SK-N-SH treated with all-trans-retinoic acid at 6 μM for 48 hours (cell line): ENCODE measurements around the gene CCDC39.

Experiments used
- ATAC-seq: fragments of 200-7000 bp; cut with Tn5 transposase; 3 replicates; pipeline ENCODE4 v1.9.1; 2020; ENCODE audit warnings: mild to moderate bottlenecking, moderate library complexity
- ARNTL ChIP-seq: fragments of 450-650 bp; formaldehyde crosslinking; IDR thresholded peaks from 2 replicates; pipeline ENCODE4 v1.5.0; 2020; ENCODE audit warnings: low read depth, mild to moderate bottlenecking, moderate library complexity, borderline replicate concordance
- BACH2 ChIP-seq: fragments of 250-450 bp; sonication (Bioruptor Pico); IDR thresholded peaks from 2 replicates; pipeline ENCODE4 v1.9.0; 2021; ENCODE audit warnings: mild to moderate bottlenecking, borderline replicate concordance
- CSDC2 ChIP-seq: fragments of 250-450 bp; sonication (Bioruptor Pico); IDR thresholded peaks from 2 replicates; pipeline ENCODE4 v1.5.0; 2020; ENCODE audit warnings: mild to moderate bottlenecking, moderate library complexity
- CSRNP3 ChIP-seq: fragments of 250-450 bp; sonication (Bioruptor Pico); IDR thresholded peaks from 2 replicates; pipeline ENCODE4 v1.5.1; 2021; ENCODE audit warnings: mild to moderate bottlenecking, moderate library complexity
- ESRRG ChIP-seq: fragments of 250-450 bp; sonication (Bioruptor Pico); IDR thresholded peaks from 2 replicates; pipeline ENCODE4 v1.6.1; 2021; ENCODE audit warnings: mild to moderate bottlenecking
- GLIS3 ChIP-seq: fragments of 250-450 bp; sonication (Bioruptor Pico); IDR thresholded peaks from 2 replicates; pipeline ENCODE4 v1.5.0; 2020; ENCODE audit warnings: mild to moderate bottlenecking, moderate library complexity
- ISL1 ChIP-seq: fragments of 250-450 bp; sonication (Bioruptor Pico); IDR thresholded peaks from 2 replicates; pipeline ENCODE4 v2.1.2; 2022; ENCODE audit warnings: mild to moderate bottlenecking, moderate library complexity
- OSR1 ChIP-seq: fragments of 250-450 bp; sonication (Bioruptor Pico); IDR thresholded peaks from 2 replicates; pipeline ENCODE4 v1.8.0; 2022; ENCODE audit warnings: moderate library complexity, mild to moderate bottlenecking, inconsistent platforms
- PATZ1 ChIP-seq: fragments of 250-450 bp; sonication (Bioruptor Pico); IDR thresholded peaks from 2 replicates; pipeline ENCODE4 v1.8.0; 2020; ENCODE audit warnings: mild to moderate bottlenecking, moderate library complexity, borderline replicate concordance
- POU6F1 ChIP-seq: fragments of 250-450 bp; sonication (Bioruptor Pico); IDR thresholded peaks from 2 replicates; pipeline ENCODE4 v1.8.0; 2021; ENCODE audit warnings: low read depth, mild to moderate bottlenecking, moderate library complexity, borderline replicate concordance
- PPARA ChIP-seq: fragments of 250-450 bp; sonication (Bioruptor Pico); IDR thresholded peaks from 2 replicates; pipeline ENCODE4 v1.5.0; 2020; ENCODE audit warnings: mild to moderate bottlenecking, borderline replicate concordance
- RARB ChIP-seq: fragments of 250-450 bp; sonication (Bioruptor Pico); IDR thresholded peaks from 2 replicates; pipeline ENCODE4 v1.8.0; 2021; ENCODE audit warnings: mild to moderate bottlenecking, moderate library complexity
- SNAI2 ChIP-seq: fragments of 250-450 bp; sonication (Bioruptor Pico); IDR thresholded peaks from 2 replicates; pipeline ENCODE4 v1.5.0; 2020; ENCODE audit warnings: mild to moderate bottlenecking, moderate library complexity
- TCF4 ChIP-seq: fragments of 250-450 bp; sonication (Bioruptor Pico); IDR thresholded peaks from 2 replicates; pipeline ENCODE4 v1.8.0; 2021; ENCODE audit warnings: mild to moderate bottlenecking, moderate library complexity, borderline replicate concordance
- TOX ChIP-seq: fragments of 250-450 bp; sonication (Bioruptor Pico); IDR thresholded peaks from 2 replicates; pipeline ENCODE4 v1.8.0; 2021; ENCODE audit warnings: mild to moderate bottlenecking, moderate library complexity, borderline replicate concordance
- TSHZ2 ChIP-seq: fragments of 250-450 bp; sonication (Bioruptor Pico); IDR thresholded peaks from 2 replicates; pipeline ENCODE4 v1.5.0; 2020; ENCODE audit warnings: mild to moderate bottlenecking, moderate library complexity
- ZC3H10 ChIP-seq: fragments of 250-450 bp; sonication (Bioruptor Pico); IDR thresholded peaks from 2 replicates; pipeline ENCODE4 v1.5.1; 2021; ENCODE audit warnings: mild to moderate bottlenecking, moderate library complexity
- ZFP3 ChIP-seq: fragments of 250-450 bp; sonication (Bioruptor Pico); IDR thresholded peaks from 2 replicates; pipeline ENCODE4 v1.5.0; 2020; ENCODE audit warnings: mild to moderate bottlenecking, moderate library complexity
- ZFP30 ChIP-seq: fragments of 450-650 bp; formaldehyde crosslinking; IDR thresholded peaks from 2 replicates; pipeline ENCODE4 v1.5.0; 2022; ENCODE audit warnings: mild to moderate bottlenecking, moderate library complexity
- ZNF565 ChIP-seq: fragments of 450-650 bp; formaldehyde crosslinking; conservative IDR thresholded peaks from 2 replicates; pipeline ENCODE4 v1.5.0; 2020; ENCODE audit warnings: low read depth, mild to moderate bottlenecking, moderate library complexity
- ZNF70 ChIP-seq: fragments of 450-650 bp; formaldehyde crosslinking; IDR thresholded peaks from 2 replicates; pipeline ENCODE4 v1.5.0; 2020; ENCODE audit warnings: mild to moderate bottlenecking, moderate library complexity
- ZNF8 ChIP-seq: fragments of 450-650 bp; formaldehyde crosslinking; IDR thresholded peaks from 2 replicates; pipeline ENCODE4 v1.5.0; 2020; ENCODE audit warnings: mild to moderate bottlenecking, moderate library complexity

The CCDC39 gene

GRCh38 chr3:180580934-180581333 is 98.4 kb downstream of the CCDC39 start (continued):
- TF ChIP-seq ZNF70 (CRISPR knock-in tag) (no peak), OSR1 (no peak), CSDC2 (CRISPR knock-in tag) (no peak)

- TF ChIP-seq TOX (no peak), CSDC2 (CRISPR knock-in tag) (no peak), ZNF8 (CRISPR knock-in tag) (no peak), PPARA (CRISPR knock-in tag) (no peak), RARB (CRISPR knock-in tag) (no peak), ZC3H10 (no peak), CSRNP3 (no peak), ISL1 (CRISPR knock-in tag) (no peak), TSHZ2 (no peak), POU6F1 (no peak), ZNF565 (no peak)
- TF ChIP-seq, all 23 proteins: peak for 0
- no peak for ATAC-seq
Measured at GRCh38 chr3:180575571-180575970, 103.7 kb downstream of the CCDC39 start.

GRCh38 chr3:180571831-180572598 is 107.3 kb downstream of the CCDC39 start:
- no peak for ATAC-seq
- TF ChIP-seq TOX (no peak), GLIS3 (CRISPR knock-in tag) (no peak), RARB (CRISPR knock-in tag) (no peak), ZNF70 (CRISPR knock-in tag) (no peak), PATZ1 (no peak), ZFP3 (CRISPR knock-in tag) (no peak), POU6F1 (no peak), ARNTL (no peak), ZNF8 (CRISPR knock-in tag) (no peak)

GRCh38 chr3:180570238-180570637 is 109.1 kb downstream of the CCDC39 start:
- no peak for ATAC-seq
- TF ChIP-seq ZNF565 (no peak), ZFP30 (no peak), SNAI2 (no peak), ESRRG (CRISPR knock-in tag) (no peak), TCF4 (CRISPR knock-in tag) (no peak), ARNTL (no peak), ZFP3 (CRISPR knock-in tag) (no peak), PATZ1 (no peak), PPARA (CRISPR knock-in tag) (no peak), RARB (CRISPR knock-in tag) (no peak), CSDC2 (CRISPR knock-in tag) (no peak), OSR1 (no peak), BACH2 (no peak), TSHZ2 (no peak), ZC3H10 (no peak)
